Smooth muscle cell (in vitro differentiated cells): ENCODE results near the gene ORMDL2. TPM values are rescaled to one million over a fixed set of nuclear protein-coding genes. Genes with fewer than 3 reads are reported as not detected.

Experiments used
- DNase-seq: peaks from one replicate; lab custom pipeline; 2025; ENCODE audit not compliant: unreplicated experiment; lab: John Stamatoyannopoulos, UW
- H2AFZ ChIP-seq: fragments of 200-600 bp; sonication (generic); 2 replicates; pipeline ENCODE4 v1.6.0; 2016; ENCODE audit warnings: antibody characterized with exemption, low read depth, mild to moderate bottlenecking
- H3F3A ChIP-seq: fragments of 200-600 bp; sonication (generic); 2 replicates; pipeline ENCODE4 v1.6.0; 2017; ENCODE audit warnings: antibody characterized with exemption, low read depth
- H3K27ac ChIP-seq: fragments of 200-600 bp; sonication (generic); 2 replicates; pipeline ENCODE4 v1.5.1; 2016; ENCODE audit warnings: low read depth, mild to moderate bottlenecking
- H3K27me3 ChIP-seq: fragments of 200-600 bp; sonication (generic); 2 replicates; pipeline ENCODE4 v1.6.1; 2016; ENCODE audit warnings: low read depth, mild to moderate bottlenecking
- H3K36me3 ChIP-seq: fragments of 200-600 bp; sonication (generic); 2 replicates; pipeline ENCODE4 v1.5.1; 2016; ENCODE audit warnings: low read depth
- H3K4me1 ChIP-seq: fragments of 200-600 bp; sonication (generic); 2 replicates; pipeline ENCODE4 v1.5.1; 2016; ENCODE audit warnings: low read depth
- H3K4me2 ChIP-seq: fragments of 200-600 bp; sonication (generic); 2 replicates; pipeline ENCODE4 v1.6.0; 2016; ENCODE audit warnings: mild to moderate bottlenecking
- H3K4me3 ChIP-seq: fragments of 200-600 bp; sonication (generic); 2 replicates; pipeline ENCODE4 v1.5.1; 2016; ENCODE audit warnings: mild to moderate bottlenecking
- H3K79me2 ChIP-seq: fragments of 200-600 bp; sonication (generic); 2 replicates; pipeline ENCODE4 v1.6.0; 2016; ENCODE audit warnings: low read depth, mild to moderate bottlenecking
- H3K9ac ChIP-seq: fragments of 200-600 bp; sonication (generic); 2 replicates; pipeline ENCODE4 v1.6.0; 2016; ENCODE audit warnings: low read depth
- H3K9me3 ChIP-seq: fragments of 200-600 bp; sonication (generic); replicated peaks from 2 replicates; pipeline ENCODE4 v1.5.1; 2016; ENCODE audit warnings: low read depth
- H4K20me1 ChIP-seq: fragments of 200-600 bp; sonication (generic); 2 replicates; pipeline ENCODE4 v1.6.0; 2016; ENCODE audit warnings: low read depth
- CTCF ChIP-seq: fragments of 200-600 bp; sonication (generic); IDR thresholded peaks from 2 replicates; pipeline ENCODE4 v1.5.1; 2017; ENCODE audit warnings: borderline replicate concordance, mild to moderate bottlenecking, antibody characterized with exemption; ENCODE audit not compliant: insufficient read depth, poor library complexity, severe bottlenecking
- WGBS: methylation state at CpG from one replicate; pipeline ENCODE4 v1.1.7; 2016; ENCODE audit warnings: low lambda C conversion rate; 5-methylcytosine and 5-hydroxymethylcytosine counted together
- polyA plus RNA-seq: library from polyadenylated mRNA; unstranded; fragments of >200 nt; fragmentation: Nextera tagmentation; extraction: Ambion mirVana; gene quantifications from 2 replicates; pipeline ENCODE4 v1.2.1, GENCODE V29; 2016
- total RNA-seq: library from RNA; depleted of rRNA; stranded (reverse); fragments of >200 nt; gene quantifications from 2 replicates; pipeline ENCODE4 v1.2.3, GENCODE V29; 2014

ORMDL2 gene
- total and polyA plus RNA-seq, 2 experiments from 2014 or later: 32.5 to 79.5 TPM

- Histone ChIP-seq H3K9me3 (no peaks in the 10 kb centered on the region), H3K36me3 (peaks cover 20% of the 10 kb centered on the region), H3K27ac (no peak overlapping the region), H3F3A (peaks cover 5% of the 10 kb centered on the region), H3K4me1 (no peaks in the 10 kb centered on the region), H2AFZ (no peak overlapping the region), H3K27me3 (no peaks in the 10 kb centered on the region), H4K20me1 (peaks cover 40% of the 10 kb centered on the region), H3K79me2 (peaks cover 9% of the 10 kb centered on the region), H3K4me2 (no peak overlapping the region), H3K9ac (no peak overlapping the region), H3K4me3 (no peak overlapping the region)
- 53% methylated on average over 2 of the region's 2 CpGs for WGBS
- DNase-seq: no peak
- no peak for TF ChIP-seq CTCF
Measured at GRCh38 chr12:55780685-55781084, 37.2 kb upstream of the ORMDL2 start.

DNA sequence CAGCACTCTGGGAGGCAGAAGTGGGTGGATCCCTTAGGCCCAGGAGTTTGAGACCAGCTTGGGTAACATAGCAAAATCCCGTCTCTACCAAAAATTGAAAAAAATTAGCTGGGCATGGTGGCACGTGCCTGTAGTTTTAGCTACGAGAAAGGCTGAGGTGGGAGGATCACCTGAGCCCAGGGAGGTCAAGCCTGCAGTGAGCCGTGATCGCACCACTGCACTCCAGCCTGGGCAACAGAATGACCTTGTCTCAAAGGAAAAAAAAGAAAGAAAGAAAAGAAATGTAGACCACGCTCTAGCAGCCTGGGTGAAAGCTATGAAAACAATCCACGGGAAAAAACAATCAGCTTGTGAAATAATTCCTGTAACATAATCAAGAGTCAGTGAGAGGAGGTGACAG is 29.3 kb upstream of the ORMDL2 start:
- no peak overlapping the region for H3K4me3 ChIP-seq
- H3K27me3 ChIP-seq: no peaks in the 10 kb centered on the region
- H4K20me1 ChIP-seq: peaks cover 40% of the 10 kb centered on the region
- no peak overlapping the region for H2AFZ ChIP-seq
- no peaks in the 10 kb centered on the region for H3F3A ChIP-seq
- no peak overlapping the region for H3K27ac ChIP-seq
- TF ChIP-seq CTCF: no peak
- H3K36me3 ChIP-seq: peaks cover 44% of the 10 kb centered on the region
- 94% methylated on average over 7 of the region's 7 CpGs for WGBS
- H3K4me2 ChIP-seq: no peak overlapping the region
- no peak for DNase-seq
- no peaks in the 10 kb centered on the region for H3K4me1 ChIP-seq
- H3K9ac ChIP-seq: no peak overlapping the region
- H3K79me2 ChIP-seq: peaks cover 32% of the 10 kb centered on the region
- H3K9me3 ChIP-seq: no peaks in the 10 kb centered on the region

DNA sequence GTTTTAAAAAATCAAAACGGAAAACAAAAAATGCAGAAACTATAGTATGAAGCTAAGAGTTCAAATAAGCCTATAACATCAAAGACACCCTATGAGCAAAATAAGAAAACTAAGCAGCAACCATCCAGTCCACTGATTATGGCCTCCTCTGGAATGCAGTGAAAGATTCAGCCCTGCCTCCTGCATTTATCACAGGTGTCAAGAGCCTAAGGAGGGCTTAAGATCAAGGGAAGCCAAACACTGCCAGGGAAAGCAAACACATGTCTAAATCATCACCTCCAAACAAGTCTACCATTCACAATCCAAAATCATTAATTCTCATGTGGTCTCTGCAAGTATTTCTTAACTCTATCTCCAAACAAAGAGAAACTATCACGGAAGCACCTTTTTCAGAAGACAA is 28.7 kb upstream of the ORMDL2 start:
- peaks cover 50% of the 10 kb centered on the region for H3K36me3 ChIP-seq
- TF ChIP-seq CTCF: no peak
- H3K27me3 ChIP-seq: no peaks in the 10 kb centered on the region
- H4K20me1 ChIP-seq: peaks cover 44% of the 10 kb centered on the region
- no peak for DNase-seq
- no peak overlapping the region for H3K4me2 ChIP-seq
- H3K9me3 ChIP-seq: no peaks in the 10 kb centered on the region
- no peak overlapping the region for H3K27ac ChIP-seq
- H3F3A ChIP-seq: no peaks in the 10 kb centered on the region
- no peak overlapping the region for H2AFZ ChIP-seq
- H3K4me3 ChIP-seq: no peak overlapping the region
- peaks cover 39% of the 10 kb centered on the region for H3K79me2 ChIP-seq
- H3K4me1 ChIP-seq: no peaks in the 10 kb centered on the region
- no peak overlapping the region for H3K9ac ChIP-seq
- 99% methylated on average over 2 of the region's 2 CpGs for WGBS

DNA sequence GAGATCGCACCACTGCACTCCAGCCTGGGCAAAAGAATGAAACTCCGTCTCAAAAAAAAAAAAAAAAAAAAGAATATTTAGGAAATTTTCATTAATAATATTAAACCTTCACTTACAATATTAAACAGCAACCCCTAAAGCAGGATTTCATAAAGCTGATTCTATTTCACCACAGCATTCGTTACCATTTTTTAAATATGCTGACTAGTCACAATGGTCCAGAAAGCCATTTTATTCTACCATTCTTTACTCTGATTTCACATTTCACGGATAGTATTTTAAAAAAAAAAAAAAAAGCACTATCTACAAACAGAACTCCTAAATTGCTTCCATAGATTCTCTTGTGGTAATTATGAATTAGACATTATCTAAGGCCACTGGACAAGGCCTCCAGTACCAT is 27.9 kb upstream of the ORMDL2 start:
- DNase-seq: no peak
- peaks cover 49% of the 10 kb centered on the region for H3K36me3 ChIP-seq

More for the DNA sequence above, 27.9 kb upstream of the ORMDL2 start:
- no peak for TF ChIP-seq CTCF
- Histone ChIP-seq H3K4me1 (no peaks in the 10 kb centered on the region), H3K79me2 (peaks cover 45% of the 10 kb centered on the region), H3K9ac (no peak overlapping the region), H4K20me1 (peaks cover 39% of the 10 kb centered on the region), H3K9me3 (no peaks in the 10 kb centered on the region), H3K27me3 (no peaks in the 10 kb centered on the region), H3F3A (no peaks in the 10 kb centered on the region), H2AFZ (no peak overlapping the region), H3K27ac (no peak overlapping the region), H3K4me2 (no peak overlapping the region), H3K4me3 (no peak overlapping the region)
- 96% methylated on average over 4 of the region's 4 CpGs for WGBS
